HG02678 (cell line): ENCODE results near the gene STN1.

Experiments used
- ATAC-seq: cut with Tn5 transposase; IDR thresholded peaks from one replicate; pipeline ENCODE4 v1.9.1; 2021; ENCODE audit warnings: mild to moderate bottlenecking, moderate library complexity; ENCODE audit not compliant: unreplicated experiment

STN1 gene

GRCh38 chr10:103930449-103930848, 12.5 kb upstream of the STN1 start:
- ATAC-seq, result no peak

GRCh38 chr10:103929381-103929921, 11.5 kb upstream of the STN1 start:
- no peak for ATAC-seq

GRCh38 chr10:103928784-103929183, 10.8 kb upstream of the STN1 start:
- ATAC-seq, result no peak

GRCh38 chr10:103926722-103927319, 8.8 kb upstream of the STN1 start:
- no peak for ATAC-seq

- ATAC-seq, result no peak
These were observed 7.6 kb upstream of the STN1 start for GRCh38 chr10:103925591-103925990.

GRCh38 chr10:103923502-103923901, 5.5 kb upstream of the STN1 start:
- ATAC-seq, result no peak

- ATAC-seq, result no peak
These were observed 4.7 kb upstream of the STN1 start for GRCh38 chr10:103922659-103923058.

GRCh38 chr10:103921750-103922195, 3.8 kb upstream of the STN1 start:
- ATAC-seq, result no peak

GRCh38 chr10:103921248-103921647, 3.3 kb upstream of the STN1 start:
- ATAC-seq, result no peak

- no peak for ATAC-seq
These were observed 1.7 kb upstream of the STN1 start for GRCh38 chr10:103919648-103920025.

- peak; percentile 2 for ATAC-seq
These were observed 507 bp downstream of the STN1 start for GRCh38 chr10:103917302-103918052.

GRCh38 chr10:103916876-103917275, 1.1 kb downstream of the STN1 start:
- no peak for ATAC-seq

- no peak for ATAC-seq
These were observed 1.7 kb downstream of the STN1 start for GRCh38 chr10:103916254-103916653.

GRCh38 chr10:103915796-103916195, 2.2 kb downstream of the STN1 start:
- ATAC-seq, result peak; percentile 23

- no peak for ATAC-seq
These were observed 5.2 kb downstream of the STN1 start for GRCh38 chr10:103912759-103913158.

GRCh38 chr10:103911021-103911459, 6.9 kb downstream of the STN1 start:
- ATAC-seq, result peak; percentile 44

GRCh38 chr10:103910442-103911012, 7.5 kb downstream of the STN1 start:
- no peak for ATAC-seq

GRCh38 chr10:103905441-103905840, 12.5 kb downstream of the STN1 start:
- no peak for ATAC-seq

- no peak for ATAC-seq
These were observed 16.7 kb downstream of the STN1 start for GRCh38 chr10:103901299-103901698.

- no peak for ATAC-seq
These were observed 18.7 kb downstream of the STN1 start for GRCh38 chr10:103899312-103899711.

GRCh38 chr10:103897241-103897774, 20.7 kb downstream of the STN1 start:
- ATAC-seq, result no peak

GRCh38 chr10:103896225-103896624, 21.8 kb downstream of the STN1 start:
- no peak for ATAC-seq
